GM19395 (cell line): Measurements from ENCODE around the gene PIP5K1C.
A peak's percentile ranks its signal among the peaks of the same experiment; 100 is the strongest.
"Not testable (repeated sequence)": the region's sequence is repeated elsewhere in the genome, so short reads cannot be mapped to it uniquely, and the experiment has no call there.

Experiments used
- ATAC-seq: cut with Tn5 transposase; IDR thresholded peaks from one replicate; pipeline ENCODE4 v1.9.1; 2021; ENCODE audit warnings: mild to moderate bottlenecking, moderate library complexity; ENCODE audit not compliant: unreplicated experiment

PIP5K1C gene

GRCh38 chr19:3632098-3632497 is 68.2 kb downstream of the PIP5K1C start:
- ATAC-seq, result no peak

- no peak for ATAC-seq
Observed at GRCh38 chr19:3631053-3631861, 69.0 kb downstream of the PIP5K1C start.

DNA sequence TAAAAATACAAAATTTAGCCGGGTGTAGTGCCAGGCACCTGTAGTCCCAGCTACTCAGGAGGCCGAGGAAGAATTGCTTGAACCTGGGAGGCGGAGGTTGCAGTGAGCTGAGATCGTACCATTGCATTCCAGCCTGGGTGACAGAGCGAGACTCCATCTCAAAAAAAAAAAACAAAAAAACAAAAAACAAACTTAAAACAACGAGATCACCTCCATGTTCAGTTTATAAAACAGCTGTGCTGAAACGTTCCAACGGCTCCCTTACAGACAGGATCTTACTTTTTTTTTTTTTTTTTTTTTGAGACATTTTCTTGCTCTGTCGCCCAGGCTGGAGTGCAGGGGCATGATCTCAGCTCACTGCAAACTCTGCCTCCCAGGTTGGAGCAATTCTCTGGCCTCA is 71.5 kb downstream of the PIP5K1C start:
- not testable (repeated sequence) for ATAC-seq

DNA sequence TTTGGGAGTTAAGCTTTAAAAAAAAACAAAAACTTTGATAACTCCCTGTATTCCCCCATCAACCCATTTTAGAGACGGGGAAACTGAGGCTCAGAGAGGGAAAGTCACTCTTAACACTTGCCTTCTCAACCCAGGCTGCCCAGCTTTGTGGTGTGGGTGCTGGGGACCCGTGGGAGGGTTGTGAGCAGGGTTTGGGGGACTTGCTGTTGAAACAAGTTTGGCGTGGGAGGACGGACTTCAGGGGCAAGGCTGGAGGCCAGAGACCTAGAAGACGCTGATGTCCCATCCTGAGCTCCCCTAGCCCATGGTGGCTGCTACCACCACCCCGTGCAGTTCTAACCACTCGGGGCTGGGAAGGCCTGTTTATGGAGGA is 72.9 kb downstream of the PIP5K1C start:
- ATAC-seq, result no peak

- peak; percentile 84 for ATAC-seq
Observed at GRCh38 chr19:3626473-3627350, 73.6 kb downstream of the PIP5K1C start, which contains the start of gene CACTIN. CACTIN (minus strand) TSS chr19:3626790; CDS start chr19:3626762, 28 bp downstream.

- peak; percentile 4 for ATAC-seq
Observed at GRCh38 chr19:3625996-3626472, 74.2 kb downstream of the PIP5K1C start.

DNA sequence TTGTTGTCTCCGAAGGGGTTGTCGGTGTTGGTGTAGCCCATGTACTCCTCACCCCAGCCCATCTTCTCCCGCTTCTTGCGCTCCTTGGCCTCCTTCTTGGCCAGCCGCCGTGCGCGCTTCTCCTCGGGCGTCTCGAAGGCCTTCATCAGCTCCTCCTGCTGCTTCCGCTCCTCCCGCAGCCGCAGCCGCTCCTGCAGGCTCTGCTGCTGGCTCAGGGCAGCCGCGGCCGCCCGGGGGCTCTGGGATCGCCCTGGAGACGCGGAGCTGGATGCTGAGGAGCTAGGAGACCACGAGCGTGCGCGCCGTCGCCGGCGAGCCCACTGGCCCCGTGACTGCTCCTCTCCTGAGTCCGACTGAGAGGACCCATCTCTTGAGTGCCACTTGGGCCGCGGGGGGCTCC is 76.6 kb downstream of the PIP5K1C start:
- no peak for ATAC-seq

DNA sequence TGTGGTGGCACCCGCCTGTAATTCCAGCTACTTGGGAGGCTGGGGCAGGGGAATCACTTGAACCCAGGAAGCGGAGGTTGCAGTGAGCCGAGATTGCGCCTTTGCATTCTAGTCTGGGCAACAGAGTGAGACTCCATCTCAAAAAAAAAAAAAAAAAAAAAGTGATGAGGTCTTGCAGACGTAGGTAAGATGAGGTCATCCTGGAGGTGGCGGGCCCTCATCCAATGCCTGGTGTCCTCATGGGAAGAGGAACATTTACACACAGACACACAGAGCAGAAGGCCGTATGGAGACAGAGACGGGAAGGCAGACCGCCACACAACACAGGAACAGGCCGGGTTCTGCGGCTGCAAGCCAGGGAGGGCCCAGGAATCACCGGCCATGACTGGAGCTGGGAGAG is 78.0 kb downstream of the PIP5K1C start:
- ATAC-seq, result no peak

- ATAC-seq, result no peak
Observed at GRCh38 chr19:3621689-3622088, 78.6 kb downstream of the PIP5K1C start.

DNA sequence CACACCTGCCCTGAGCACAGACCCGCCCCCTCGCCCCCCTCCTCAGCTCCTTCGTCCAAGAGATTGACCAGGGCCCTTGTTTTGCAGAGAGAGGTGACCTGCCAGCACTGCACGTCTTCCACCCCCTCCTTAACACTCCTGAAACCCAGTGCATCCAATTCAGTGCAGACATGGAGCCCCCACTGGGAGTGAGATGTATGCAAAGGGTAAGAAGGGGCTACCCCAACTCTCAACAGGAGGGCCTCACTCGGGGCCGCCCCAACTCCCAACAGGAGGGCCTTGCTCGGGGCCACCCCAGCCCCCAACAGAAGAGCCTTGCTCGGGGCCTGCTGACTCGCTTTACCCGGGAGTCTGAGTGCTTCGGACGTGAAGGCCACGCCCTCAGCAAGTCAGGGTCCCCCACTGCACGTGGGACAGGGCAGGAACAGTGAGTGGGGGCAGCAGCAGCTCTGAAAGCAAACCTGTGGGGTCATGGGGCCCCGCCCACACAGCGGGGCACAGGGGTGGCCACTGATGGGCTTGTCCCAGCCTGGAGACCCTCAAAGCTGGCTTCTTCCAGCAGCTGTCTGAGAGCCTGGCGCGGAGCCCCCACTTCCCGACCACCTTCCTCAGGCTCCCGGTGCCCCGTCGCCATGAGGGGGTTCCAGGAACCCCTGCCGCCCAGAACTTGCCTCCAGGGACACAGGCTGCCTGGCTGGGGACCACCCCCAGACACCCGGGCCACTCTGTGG is 79.3 kb downstream of the PIP5K1C start:
- ATAC-seq, result no peak

GRCh38 chr19:3620145-3620816 is 80.0 kb downstream of the PIP5K1C start:
- ATAC-seq, result no peak

DNA sequence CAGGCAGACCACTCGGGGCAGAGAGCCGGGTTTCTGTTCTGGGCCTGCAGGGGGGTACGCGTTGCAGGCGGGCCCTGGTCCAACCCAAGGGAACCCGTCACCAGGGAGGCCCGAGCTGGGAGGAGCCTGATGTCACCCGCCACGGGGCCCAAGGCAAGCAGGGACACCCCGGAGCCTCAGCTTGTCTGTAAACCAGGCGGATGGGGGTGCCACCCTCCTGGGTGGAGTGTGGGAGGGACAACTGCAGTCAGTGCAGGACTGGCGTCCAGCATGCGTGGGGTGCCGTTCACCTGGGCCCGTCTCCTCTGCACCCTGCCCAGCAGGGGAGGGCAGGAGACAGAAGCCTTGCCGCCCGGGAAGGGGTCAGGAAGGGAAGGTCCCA is 80.6 kb downstream of the PIP5K1C start:
- ATAC-seq, result no peak

DNA sequence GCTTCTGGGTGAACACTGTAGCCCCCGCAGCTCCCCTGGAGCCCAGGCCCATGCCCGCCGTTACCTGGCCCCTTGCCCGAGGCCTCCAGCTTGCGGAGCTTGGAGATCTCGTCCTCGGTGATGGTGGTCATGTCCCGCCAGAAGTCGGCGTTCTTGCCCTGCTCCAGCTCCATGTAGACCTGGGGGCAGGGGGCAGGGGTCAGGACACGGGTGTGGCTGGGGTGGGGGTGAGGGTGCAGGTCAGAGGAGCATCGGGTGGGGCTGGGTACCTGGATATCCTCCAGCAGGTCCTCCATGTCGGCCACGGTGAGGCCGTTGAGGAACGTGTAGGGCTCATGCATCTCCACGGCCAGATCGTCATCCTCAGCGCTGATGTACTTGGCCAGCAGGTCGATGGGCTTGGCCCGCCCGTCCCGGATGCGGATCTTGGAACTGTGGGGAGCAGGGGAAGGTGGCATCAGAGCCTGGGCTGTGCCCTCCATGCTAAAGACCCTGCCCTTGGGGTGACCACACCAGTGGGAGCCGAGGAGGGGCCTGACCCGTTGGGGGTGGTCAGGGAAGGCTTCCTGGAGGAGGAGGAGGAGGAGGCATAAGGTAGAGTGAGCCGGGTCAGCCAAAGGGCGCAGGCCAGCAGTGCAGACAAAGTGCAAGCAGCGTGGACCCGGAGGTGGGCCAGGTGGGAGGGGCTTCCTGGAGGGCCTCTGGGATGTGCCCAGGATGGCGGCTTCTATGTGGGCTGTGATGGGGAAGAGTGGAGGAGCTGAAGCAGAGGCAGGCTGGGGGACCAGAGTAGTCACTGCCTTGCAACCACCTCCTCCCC is 81.2 kb downstream of the PIP5K1C start:
- ATAC-seq, result no peak

GRCh38 chr19:3618144-3618810 is 82.0 kb downstream of the PIP5K1C start:
- ATAC-seq, result no peak

DNA sequence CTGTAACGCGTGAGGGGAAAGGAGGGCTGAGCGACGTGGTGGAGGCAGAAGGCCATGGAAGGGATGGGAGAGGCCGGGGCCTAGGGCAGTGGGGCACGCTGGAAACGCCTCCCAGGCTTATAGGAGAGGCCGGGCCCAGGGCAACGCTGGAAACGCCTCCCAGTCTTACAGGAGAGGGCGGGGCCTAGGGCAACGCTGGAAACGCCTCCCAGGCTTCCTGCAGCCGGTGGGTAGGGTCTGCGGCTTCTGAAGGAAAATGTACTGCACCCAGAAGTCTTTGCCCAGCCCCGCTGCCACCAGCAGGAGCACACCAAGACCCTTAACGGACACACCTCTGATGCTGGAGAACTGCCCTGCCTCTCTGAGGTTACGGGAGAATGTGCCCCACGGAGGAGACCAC is 82.8 kb downstream of the PIP5K1C start:
- ATAC-seq, result no peak

GRCh38 chr19:3615524-3616135 is 84.6 kb downstream of the PIP5K1C start:
- ATAC-seq, result no peak

GRCh38 chr19:3614858-3615505 is 85.3 kb downstream of the PIP5K1C start:
- ATAC-seq, result no peak
